ENCODE results near the gene NRXN3.

The NRXN3 gene

DNA sequence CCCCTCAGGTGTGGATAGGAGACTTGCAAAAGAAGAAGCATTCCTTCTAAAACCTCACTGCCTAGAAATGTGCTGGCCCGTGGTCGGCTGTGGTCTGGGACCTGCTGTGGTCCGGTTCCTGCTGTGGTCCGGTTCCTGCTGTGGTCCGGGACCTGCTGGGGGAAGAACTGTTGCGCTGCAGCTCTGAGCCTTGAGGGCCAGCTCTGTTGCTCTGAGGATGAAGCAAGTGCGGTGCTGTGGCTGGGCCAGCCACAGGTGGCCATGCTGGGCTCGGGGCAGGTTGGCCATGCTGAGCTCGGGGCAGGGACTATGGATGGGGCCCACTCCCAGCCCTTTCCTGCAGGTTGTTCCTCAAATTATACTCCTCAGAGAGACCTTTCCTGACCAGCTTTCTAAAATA lies 5.2 kb downstream of the NRXN3 start:
- no peak for DNase-seq

- DNase-seq, result no peak
Measured at GRCh38 chr14:78178071-78178470, 7.9 kb downstream of the NRXN3 start.

- DNase-seq, result no peak
Measured at GRCh38 chr14:78178971-78179370, 8.8 kb downstream of the NRXN3 start.

- no peak for DNase-seq
Measured at GRCh38 chr14:78181270-78181669, 11.1 kb downstream of the NRXN3 start.

DNA sequence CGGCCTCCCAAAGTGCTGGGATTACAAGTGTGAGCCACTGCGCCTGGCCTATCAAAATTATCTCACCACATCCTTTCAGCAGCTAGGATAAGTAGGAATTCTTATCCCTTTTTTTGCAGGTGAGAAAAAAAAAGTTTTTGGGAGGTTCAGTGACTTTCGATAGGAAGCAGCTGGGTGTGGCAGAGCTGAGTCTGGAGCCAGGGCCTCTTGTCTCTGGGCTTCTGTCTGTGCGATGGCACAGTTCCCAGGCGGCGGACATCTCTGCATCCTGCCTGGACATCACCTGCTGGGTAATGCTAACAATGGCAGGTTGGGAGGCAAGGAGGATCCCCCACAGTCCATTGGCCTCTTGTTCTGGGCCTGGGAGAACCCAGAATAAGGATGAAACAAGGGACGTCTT lies 12.5 kb downstream of the NRXN3 start:
- no peak for DNase-seq

DNA sequence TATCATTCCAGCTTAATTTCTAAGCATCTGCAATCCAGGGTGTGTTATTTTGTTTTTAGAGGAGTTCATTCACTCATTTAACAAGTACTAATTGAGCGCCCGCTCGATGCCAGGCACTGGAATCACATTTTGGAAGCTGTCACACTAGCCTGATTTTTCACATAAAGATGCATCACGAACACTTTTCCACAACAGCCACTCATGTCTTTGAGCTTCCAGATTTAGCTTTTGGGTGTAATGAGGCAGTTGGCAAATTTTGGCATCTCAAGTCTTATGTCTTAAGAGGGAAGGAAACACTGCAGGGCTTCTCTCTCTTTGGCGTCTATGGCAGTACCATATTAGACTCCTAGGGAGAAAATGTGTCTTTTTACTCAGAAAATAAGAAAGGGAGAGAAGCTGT lies 14.0 kb downstream of the NRXN3 start:
- DNase-seq, result no peak

GRCh38 chr14:78186277-78186676 lies 16.1 kb downstream of the NRXN3 start:
- no peak for DNase-seq

DNA sequence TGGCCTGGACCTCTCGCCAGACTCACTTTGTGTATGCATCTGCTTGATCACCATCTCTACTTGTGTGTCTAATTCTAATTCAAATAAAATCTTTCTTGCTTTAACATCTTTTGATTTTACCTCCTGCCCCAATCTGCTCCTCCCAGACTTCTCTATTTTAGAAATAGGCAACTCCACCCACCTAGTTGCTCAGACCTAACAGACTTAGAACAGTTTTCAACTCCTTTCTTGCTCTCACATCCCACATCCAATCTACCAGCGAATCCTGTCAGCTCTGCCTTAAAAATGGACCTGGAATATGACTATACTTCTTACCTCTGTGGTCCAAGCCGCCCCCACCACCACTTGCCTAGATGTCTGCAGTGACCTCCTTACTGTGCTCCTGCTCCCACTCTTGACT lies 18.7 kb downstream of the NRXN3 start:
- DNase-seq, result no peak

GRCh38 chr14:78195431-78195830 lies 25.3 kb downstream of the NRXN3 start:
- no peak for DNase-seq

DNA sequence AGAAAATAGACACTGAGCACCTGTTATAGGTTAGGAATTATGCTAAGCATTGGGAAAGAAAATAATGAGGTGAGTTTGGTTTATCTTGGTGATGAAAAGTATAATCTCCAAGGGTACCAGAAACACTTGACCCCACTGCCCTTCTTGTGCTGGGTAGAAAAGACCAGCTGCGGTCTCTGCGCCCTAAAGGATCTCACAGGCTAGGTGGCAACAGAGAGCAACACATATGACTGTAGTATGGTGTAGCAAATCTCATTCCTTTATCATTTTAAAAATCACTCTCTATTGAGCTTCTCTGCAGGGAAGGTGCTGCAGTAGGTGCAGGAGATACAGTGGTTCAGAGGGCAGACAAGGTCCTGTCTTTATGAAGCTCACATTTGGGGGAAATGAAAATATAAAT lies 26.1 kb downstream of the NRXN3 start:
- no peak for DNase-seq

GRCh38 chr14:78197051-78197450 lies 26.9 kb downstream of the NRXN3 start:
- DNase-seq, result no peak

GRCh38 chr14:78202163-78202562 lies 32.0 kb downstream of the NRXN3 start:
- no peak for DNase-seq

DNA sequence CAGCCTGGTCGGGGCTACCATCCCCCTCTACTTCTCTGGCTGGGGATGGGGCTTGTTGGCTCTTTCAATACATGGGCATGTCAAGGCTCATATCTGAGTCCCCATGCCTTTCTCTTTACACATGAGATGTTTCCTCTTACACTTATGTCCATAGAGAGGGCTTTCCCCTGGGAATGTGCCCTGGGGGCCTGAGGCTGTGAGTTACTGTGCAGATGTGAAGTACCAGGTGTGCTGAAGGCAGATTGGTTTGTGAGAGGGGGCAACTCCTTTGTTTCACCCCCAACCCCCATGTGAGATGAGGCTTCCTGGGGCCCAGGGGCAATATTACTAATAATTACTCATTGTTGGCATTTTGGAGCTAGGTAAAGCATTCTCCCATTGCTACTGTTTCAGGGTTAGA lies 32.8 kb downstream of the NRXN3 start:
- DNase-seq, result no peak

GRCh38 chr14:78207414-78207813 lies 37.2 kb downstream of the NRXN3 start:
- no peak for DNase-seq

- DNase-seq, result no peak
Measured at GRCh38 chr14:78220273-78220672, 50.1 kb downstream of the NRXN3 start.

DNA sequence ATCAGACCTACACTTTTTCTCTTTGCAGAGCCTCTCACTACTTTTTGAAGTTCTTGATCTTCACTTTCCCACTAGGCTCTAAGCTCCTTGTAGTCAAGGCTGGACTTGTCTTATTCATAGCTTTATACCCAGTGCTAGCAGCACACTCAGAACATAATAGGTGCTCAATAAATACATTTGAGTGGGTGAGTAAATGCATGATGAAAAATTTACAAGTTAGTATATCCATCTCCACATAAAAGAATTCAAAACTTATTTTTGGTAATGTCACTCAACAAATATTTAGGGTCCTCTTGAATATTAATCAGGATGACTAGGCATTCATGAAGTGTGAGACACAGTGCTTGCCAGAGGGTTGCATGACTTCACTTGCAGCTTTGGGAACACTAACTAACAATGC lies 52.6 kb downstream of the NRXN3 start:
- DNase-seq, result no peak

- DNase-seq, result no peak
Measured at GRCh38 chr14:78227248-78228077, 57.3 kb downstream of the NRXN3 start.

- DNase-seq, result peak; percentile 3
Measured at GRCh38 chr14:78228702-78229327, 58.6 kb downstream of the NRXN3 start.

DNA sequence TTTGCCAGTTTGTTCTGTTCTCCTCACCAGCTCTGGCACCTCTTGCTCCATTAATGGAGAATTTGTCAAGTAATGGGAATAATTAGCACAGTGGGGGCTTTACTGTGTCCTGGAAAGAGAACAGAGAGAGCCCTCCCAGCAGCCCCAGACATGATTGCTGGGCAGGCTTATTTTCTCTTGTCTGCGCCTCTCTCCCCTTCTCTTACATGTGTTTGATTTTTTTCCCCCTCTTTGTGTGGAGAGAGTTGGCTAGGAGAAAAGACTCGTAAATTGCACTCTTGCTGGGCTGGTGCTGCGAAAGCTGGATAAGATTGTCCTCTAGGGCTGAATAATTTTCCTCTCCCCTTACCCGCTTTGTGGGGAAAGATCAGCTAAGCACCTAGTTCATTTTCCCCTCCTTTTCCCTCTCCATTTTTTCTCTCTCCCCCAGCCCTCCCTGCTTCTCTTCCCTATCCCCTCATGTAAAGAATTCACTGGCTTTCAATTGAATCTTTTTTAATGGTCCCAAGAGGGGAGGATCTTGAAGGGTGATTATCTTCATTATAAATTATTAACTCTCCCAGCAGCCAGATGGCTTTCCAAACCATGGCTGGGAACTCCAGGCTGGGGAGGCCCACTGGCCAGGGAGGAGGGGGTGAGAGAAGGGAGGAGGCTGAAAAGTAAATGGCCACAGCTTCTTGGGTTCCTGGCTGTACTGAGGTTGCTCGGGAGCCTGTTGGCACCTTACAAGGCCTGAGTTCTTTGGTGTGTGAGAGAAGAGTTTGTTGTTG lies 62.2 kb downstream of the NRXN3 start:
- no peak for DNase-seq

- DNase-seq, result no peak
Measured at GRCh38 chr14:78238141-78238540, 68.0 kb downstream of the NRXN3 start.

- no peak for DNase-seq
Measured at GRCh38 chr14:78240567-78240966, 70.4 kb downstream of the NRXN3 start.

- DNase-seq, result no peak
Measured at GRCh38 chr14:78242086-78242485, 71.9 kb downstream of the NRXN3 start.

DNA sequence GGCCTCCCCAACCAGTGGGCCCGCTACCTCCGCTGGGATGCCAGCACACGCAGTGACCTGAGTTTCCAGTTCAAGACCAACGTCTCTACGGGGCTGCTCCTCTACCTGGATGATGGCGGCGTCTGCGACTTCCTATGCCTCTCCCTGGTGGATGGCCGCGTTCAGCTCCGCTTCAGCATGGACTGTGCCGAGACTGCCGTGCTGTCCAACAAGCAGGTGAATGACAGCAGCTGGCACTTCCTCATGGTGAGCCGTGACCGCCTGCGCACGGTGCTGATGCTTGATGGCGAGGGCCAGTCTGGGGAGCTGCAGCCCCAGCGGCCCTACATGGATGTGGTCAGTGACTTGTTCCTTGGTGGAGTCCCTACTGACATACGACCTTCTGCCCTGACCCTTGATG lies 73.0 kb downstream of the NRXN3 start:
- DNase-seq, result no peak

- no peak for DNase-seq
Measured at GRCh38 chr14:78245238-78245637, 75.1 kb downstream of the NRXN3 start.
